A549 (cell line): Measurements from ENCODE around the gene USP24. TPM values are rescaled to one million over a fixed set of nuclear protein-coding genes. Genes with fewer than 3 reads are reported as not detected.

Source experiments
- ATAC-seq, 2 experiments: fragments of 200-7000 bp in 1 of 2; fragments of >200 bp in 1 of 2; cut with Nextera tagmentation in 1 of 2; cut with Tn5 transposase in 1 of 2; 3 replicates each; pipeline versions ENCODE4 v1.8.0 to v1.9.1; 2018 to 2020; ENCODE audit warnings: mild to moderate bottlenecking in 1 of 2, moderate library complexity in 1 of 2
- CTCF ChIA-PET: fragments of 300-600 bp; sonication (Branson Sonifier 250); formaldehyde crosslinking; extraction: SDS; loops from one replicate; lab custom pipeline; 2021; ENCODE audit warnings: antibody characterized with exemption, inconsistent platforms; lab: Yijun Ruan, JAX
- POLR2A ChIA-PET: fragments of 350-600 bp; formaldehyde crosslinking; extraction: SDS; loops from one replicate; lab custom pipeline; 2021; ENCODE audit warnings: antibody characterized with exemption, inconsistent platforms; lab: Yijun Ruan, JAX
- DNase-seq, 2 experiments: peaks; one replicate each; pipeline versions ENCODE4 v3.0.0 to v3.0.0-alpha.2; 2011 to 2016; ENCODE audit warnings: low read depth in 1 of 2, low spot score in 1 of 2
- FAIRE-seq: peaks from 2 replicates; lab custom pipeline; 2011; peaks lifted over from hg19 to GRCh38; lab: Jason Lieb, UNC
- H3K27ac ChIP-seq, 2 experiments: fragments of >200 bp; sonication (Bioruptor Twin); formaldehyde crosslinking; 3 replicates each; pipeline ENCODE4 v1.5.1; 2016 to 2017
- H3K4me1 ChIP-seq: fragments of >200 bp; sonication (Bioruptor Twin); formaldehyde crosslinking; 3 replicates; pipeline ENCODE4 v1.6.1; 2016
- H3K4me2 ChIP-seq: fragments of >200 bp; sonication (Bioruptor Twin); formaldehyde crosslinking; 3 replicates; pipeline ENCODE4 v1.6.1; 2016
- H3K4me3 ChIP-seq: fragments of >200 bp; sonication (Bioruptor Twin); formaldehyde crosslinking; 3 replicates; pipeline ENCODE4 v1.5.1; 2016
- H3K9me3 ChIP-seq: fragments of >200 bp; sonication (Bioruptor Twin); formaldehyde crosslinking; 3 replicates; pipeline ENCODE4 v1.6.1; 2016
- CBX2 ChIP-seq: fragments of 200-600 bp; sonication (generic); IDR thresholded peaks from 2 replicates; pipeline ENCODE4 v1.6.1; 2016; ENCODE audit warnings: low read depth, mild to moderate bottlenecking, borderline replicate concordance
- CHD4 ChIP-seq: fragments of 200-600 bp; sonication (generic); IDR thresholded peaks from 2 replicates; pipeline ENCODE4 v1.6.1; 2016; ENCODE audit warnings: antibody characterized with exemption, mild to moderate bottlenecking, borderline replicate concordance
- EHF ChIP-seq: fragments of 250-450 bp; sonication (Bioruptor Pico); IDR thresholded peaks from 2 replicates; pipeline ENCODE4 v1.5.0; 2020; ENCODE audit warnings: mild to moderate bottlenecking
- EHMT2 ChIP-seq: fragments of 200-600 bp; sonication (generic); IDR thresholded peaks from 2 replicates; pipeline ENCODE4 v1.6.1; 2016; ENCODE audit warnings: antibody characterized with exemption, low read depth, mild to moderate bottlenecking, moderate library complexity
- EP300 ChIP-seq, 2 experiments: fragments of >200 bp; sonication (Bioruptor Twin); formaldehyde crosslinking; IDR thresholded peaks; 2 replicates in 1 of 2; 3 replicates in 1 of 2; pipeline ENCODE4 v1.6.1; 2016 to 2017
- GATA3 ChIP-seq: IDR thresholded peaks from 2 replicates; pipeline ENCODE4 v1.6.1; 2012; ENCODE audit warnings: borderline replicate concordance
- HDAC2 ChIP-seq: fragments of 200-600 bp; sonication (generic); IDR thresholded peaks from 2 replicates; pipeline ENCODE4 v1.6.1; 2016
- HOXA7 ChIP-seq: fragments of 250-450 bp; sonication (Bioruptor Pico); IDR thresholded peaks from 2 replicates; pipeline ENCODE4 v1.5.0; 2020; ENCODE audit warnings: mild to moderate bottlenecking, moderate library complexity
- HOXB13 ChIP-seq: fragments of 250-450 bp; sonication (Bioruptor Pico); IDR thresholded peaks from 2 replicates; pipeline ENCODE4 v1.5.0; 2020; ENCODE audit warnings: low read depth, mild to moderate bottlenecking, moderate library complexity
- KDM1A ChIP-seq: fragments of 200-600 bp; sonication (generic); IDR thresholded peaks from 2 replicates; pipeline ENCODE4 v1.6.1; 2016; ENCODE audit warnings: low read depth, mild to moderate bottlenecking
- KDM5A ChIP-seq: fragments of 200-600 bp; sonication (generic); IDR thresholded peaks from 2 replicates; pipeline ENCODE4 v1.6.1; 2016; ENCODE audit warnings: antibody characterized with exemption, mild to moderate bottlenecking
- MAZ ChIP-seq: fragments of 150-350 bp; IDR thresholded peaks from 2 replicates; pipeline ENCODE4 v1.6.1; 2014; ENCODE audit warnings: antibody characterized with exemption, low read depth, low read length, borderline replicate concordance
- NPAS2 ChIP-seq: fragments of 250-450 bp; sonication (Bioruptor Pico); IDR thresholded peaks from 2 replicates; pipeline ENCODE4 v1.8.0; 2022; ENCODE audit warnings: mild to moderate bottlenecking, moderate library complexity, borderline replicate concordance
- PHF8 ChIP-seq: fragments of 200-600 bp; sonication (generic); IDR thresholded peaks from 2 replicates; pipeline ENCODE4 v1.6.1; 2016; ENCODE audit warnings: low read depth, mild to moderate bottlenecking, antibody characterized with exemption, moderate library complexity, borderline replicate concordance
- POLR2A ChIP-seq: IDR thresholded peaks from 2 replicates; pipeline ENCODE4 v1.6.1; 2012; ENCODE audit warnings: mild to moderate bottlenecking, low read length
- POLR2AphosphoS2 ChIP-seq: conservative IDR thresholded peaks from 2 replicates; pipeline ENCODE4 v1.6.1; 2012; ENCODE audit warnings: low read length, improper control_type of control experiment, inconsistent platforms
- RAD21 ChIP-seq, 2 experiments: fragments of >200 bp in 1 of 2; sonication (Bioruptor Twin) in 1 of 2; formaldehyde crosslinking in 1 of 2; IDR thresholded peaks in 1 of 2; conservative IDR thresholded peaks in 1 of 2; 2 replicates in 1 of 2; 3 replicates in 1 of 2; pipeline ENCODE4 v1.6.1; 2012 to 2018; ENCODE audit warnings: inconsistent platforms in 1 of 2
- RFX5 ChIP-seq: fragments of 450-650 bp; IDR thresholded peaks from 2 replicates; pipeline ENCODE4 v1.7.1; 2014; ENCODE audit warnings: antibody characterized with exemption, mild to moderate bottlenecking, moderate library complexity
- RNF2 ChIP-seq: fragments of 200-600 bp; sonication (generic); IDR thresholded peaks from 2 replicates; pipeline ENCODE4 v1.6.1; 2016; ENCODE audit warnings: low read depth, mild to moderate bottlenecking, antibody characterized with exemption, moderate library complexity, borderline replicate concordance
- SMC3 ChIP-seq: fragments of >200 bp; sonication (Bioruptor Twin); formaldehyde crosslinking; IDR thresholded peaks from 3 replicates; pipeline ENCODE4 v1.6.1; 2018; ENCODE audit warnings: inconsistent platforms
- SREBF2 ChIP-seq: fragments of 450-650 bp; IDR thresholded peaks from 2 replicates; pipeline ENCODE4 v1.6.1; 2014; ENCODE audit warnings: mild to moderate bottlenecking, moderate library complexity
- ZC3H11A ChIP-seq: fragments of 450-650 bp; IDR thresholded peaks from 2 replicates; pipeline ENCODE4 v1.6.1; 2014; ENCODE audit warnings: antibody characterized with exemption, mild to moderate bottlenecking
- ZNF302 ChIP-seq: fragments of 250-450 bp; sonication (Bioruptor Pico); IDR thresholded peaks from 2 replicates; pipeline ENCODE4 v1.9.0; 2021; ENCODE audit warnings: inconsistent platforms, mild to moderate bottlenecking, moderate library complexity
- ZSCAN20 ChIP-seq: fragments of 250-450 bp; sonication (Bioruptor Pico); IDR thresholded peaks from 2 replicates; pipeline ENCODE4 v1.8.0; 2022; ENCODE audit warnings: mild to moderate bottlenecking, moderate library complexity
- WGBS: methylation state at CpG from one replicate; pipeline ENCODE4 v1.1.6; 2017; ENCODE audit errors: missing lambda C conversion rate; 5-methylcytosine and 5-hydroxymethylcytosine counted together
- polyA plus RNA-seq, 4 experiments: library from polyadenylated mRNA; depleted of rRNA in 3 of 4; stranded (reverse); fragments of >200 nt; fragmentation: RNase III in 1 of 4; extraction: RNeasy Plus Mini Kit Qiagen cat#74134 plus additional on column Dnase treatment in 1 of 4; gene quantifications; 2 replicates in 3 of 4; 3 replicates in 1 of 4; pipeline ENCODE4 v1.2.3, GENCODE V29; 2011 to 2017
- TF ChIP-seq, protein P1 (sequence below): fragments of >200 bp; sonication (Bioruptor Twin); formaldehyde crosslinking; IDR thresholded peaks from 3 replicates; pipeline ENCODE4 v1.6.1; 2016
- TF ChIP-seq, protein P2 (sequence below): IDR thresholded peaks from 2 replicates; pipeline ENCODE4 v1.6.1; 2012
- TF ChIP-seq, protein P3 (sequence below): fragments of 150-350 bp; IDR thresholded peaks from 2 replicates; pipeline ENCODE4 v1.6.1; 2014; ENCODE audit warnings: low read depth, mild to moderate bottlenecking, low read length
- TF ChIP-seq, protein P4 (sequence below): fragments of >200 bp; sonication (Bioruptor Twin); formaldehyde crosslinking; IDR thresholded peaks from 2 replicates; pipeline ENCODE4 v1.6.1; 2016
- TF ChIP-seq, protein P5 (sequence below): IDR thresholded peaks from 2 replicates; pipeline ENCODE4 v1.6.1; 2012; ENCODE audit warnings: low read depth, borderline replicate concordance
- TF ChIP-seq, protein P6 (sequence below): IDR thresholded peaks from 2 replicates; pipeline ENCODE4 v1.6.1; 2012

The USP24 gene
- polyA plus RNA-seq, 2 of the 4 experiments (the other 2 are of a cell fraction), result 14.7 to 21.7 TPM

DNA sequence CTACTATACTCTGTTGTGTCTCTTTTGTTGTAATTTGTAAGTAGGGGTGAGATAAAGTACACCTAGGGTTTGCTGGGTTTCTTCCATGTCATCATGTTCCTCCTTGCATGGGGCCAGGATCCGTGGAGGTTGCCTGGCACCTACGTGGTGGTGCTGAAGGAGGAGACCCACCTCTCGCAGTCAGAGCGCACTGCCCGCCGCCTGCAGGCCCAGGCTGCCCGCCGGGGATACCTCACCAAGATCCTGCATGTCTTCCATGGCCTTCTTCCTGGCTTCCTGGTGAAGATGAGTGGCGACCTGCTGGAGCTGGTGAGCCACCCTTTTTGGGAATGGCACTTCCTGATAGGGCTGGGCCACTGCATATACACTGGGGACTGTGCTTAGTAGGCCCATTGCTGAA, 171.4 kb downstream of the USP24 start:
- ATAC-seq, result no peak
- H3K9me3 ChIP-seq, result no peaks in the 10 kb centered on the region
- TF ChIP-seq GATA3 (no peak), EHF (no peak), MAZ (no peak), ZSCAN20 (no peak), RFX5 (no peak), CBX2 (no peak), HOXA7 (CRISPR knock-in tag) (no peak), SMC3 (no peak), HOXB13 (CRISPR knock-in tag) (no peak), ZC3H11A (no peak), KDM1A (no peak), CHD4 (no peak), POLR2A (no peak), KDM5A (no peak), RNF2 (no peak), SREBF2 (no peak), EP300 (IDR thresholded peaks at IDR 0.05) (no peak)
- TF ChIP-seq, protein P1, sequence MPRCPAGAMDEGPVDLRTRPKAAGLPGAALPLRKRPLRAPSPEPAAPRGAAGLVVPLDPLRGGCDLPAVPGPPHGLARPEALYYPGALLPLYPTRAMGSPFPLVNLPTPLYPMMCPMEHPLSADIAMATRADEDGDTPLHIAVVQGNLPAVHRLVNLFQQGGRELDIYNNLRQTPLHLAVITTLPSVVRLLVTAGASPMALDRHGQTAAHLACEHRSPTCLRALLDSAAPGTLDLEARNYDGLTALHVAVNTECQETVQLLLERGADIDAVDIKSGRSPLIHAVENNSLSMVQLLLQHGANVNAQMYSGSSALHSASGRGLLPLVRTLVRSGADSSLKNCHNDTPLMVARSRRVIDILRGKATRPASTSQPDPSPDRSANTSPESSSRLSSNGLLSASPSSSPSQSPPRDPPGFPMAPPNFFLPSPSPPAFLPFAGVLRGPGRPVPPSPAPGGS, result no peak
- TF ChIP-seq, protein P2, sequence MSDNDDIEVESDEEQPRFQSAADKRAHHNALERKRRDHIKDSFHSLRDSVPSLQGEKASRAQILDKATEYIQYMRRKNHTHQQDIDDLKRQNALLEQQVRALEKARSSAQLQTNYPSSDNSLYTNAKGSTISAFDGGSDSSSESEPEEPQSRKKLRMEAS, result no peak
- TF ChIP-seq, protein P3, sequence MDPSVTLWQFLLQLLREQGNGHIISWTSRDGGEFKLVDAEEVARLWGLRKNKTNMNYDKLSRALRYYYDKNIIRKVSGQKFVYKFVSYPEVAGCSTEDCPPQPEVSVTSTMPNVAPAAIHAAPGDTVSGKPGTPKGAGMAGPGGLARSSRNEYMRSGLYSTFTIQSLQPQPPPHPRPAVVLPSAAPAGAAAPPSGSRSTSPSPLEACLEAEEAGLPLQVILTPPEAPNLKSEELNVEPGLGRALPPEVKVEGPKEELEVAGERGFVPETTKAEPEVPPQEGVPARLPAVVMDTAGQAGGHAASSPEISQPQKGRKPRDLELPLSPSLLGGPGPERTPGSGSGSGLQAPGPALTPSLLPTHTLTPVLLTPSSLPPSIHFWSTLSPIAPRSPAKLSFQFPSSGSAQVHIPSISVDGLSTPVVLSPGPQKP, result no peak
- TF ChIP-seq, all 56 proteins: peak for 0
- no peak overlapping the region for H3K4me3 ChIP-seq
- CTCF ChIA-PET, result interaction anchor here (1.2 kb wide), 2 partner anchors 22 to 48 kb away, joined by 3 to 5 read pairs; no protein-coding TSS in a partner anchor
- H3K4me1 ChIP-seq, result peaks cover 11% of the 10 kb centered on the region
- H3K27ac ChIP-seq, result no peak overlapping the region
- FAIRE-seq (no peak), DNase-seq (no peak)
- 95% methylated on average over 7 of the region's 9 CpGs for WGBS
- POLR2A ChIA-PET, result no interaction called here
- H3K4me2 ChIP-seq, result no peak overlapping the region

DNA sequence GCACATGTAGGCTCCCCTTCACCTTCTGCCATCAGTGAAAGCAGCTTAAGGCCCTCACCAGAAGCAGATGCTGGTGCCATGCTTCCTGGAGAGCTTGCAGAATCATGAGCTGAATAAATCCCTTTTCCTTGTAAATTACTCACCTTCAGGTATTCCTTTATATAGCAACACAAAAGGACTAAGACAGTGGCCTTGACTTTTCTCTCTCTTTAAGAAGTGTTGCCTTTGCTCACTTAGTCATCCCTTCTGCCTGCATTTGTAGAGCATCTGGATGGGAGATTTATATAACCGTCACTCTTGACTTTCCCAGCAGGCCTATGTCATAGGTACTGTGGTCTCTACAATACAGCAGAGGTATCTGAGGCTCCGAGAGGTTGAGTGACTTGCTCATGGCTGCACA, 172.2 kb downstream of the USP24 start:
- no peak for ATAC-seq
- no peak for FAIRE-seq
- POLR2A ChIA-PET, result no interaction called here
- TF ChIP-seq, protein P4, sequence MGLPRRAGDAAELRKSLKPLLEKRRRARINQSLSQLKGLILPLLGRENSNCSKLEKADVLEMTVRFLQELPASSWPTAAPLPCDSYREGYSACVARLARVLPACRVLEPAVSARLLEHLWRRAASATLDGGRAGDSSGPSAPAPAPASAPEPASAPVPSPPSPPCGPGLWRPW, result no peak
- no peak for TF ChIP-seq HDAC2
- TF ChIP-seq NPAS2 (CRISPR knock-in tag), result no peak
- TF ChIP-seq PHF8, result no peak
- TF ChIP-seq RAD21 (conservative IDR thresholded peaks at IDR 0.05 in 1 of 2, IDR thresholded peaks at IDR 0.05 in 1 of 2), result no peak
- TF ChIP-seq, protein P5, sequence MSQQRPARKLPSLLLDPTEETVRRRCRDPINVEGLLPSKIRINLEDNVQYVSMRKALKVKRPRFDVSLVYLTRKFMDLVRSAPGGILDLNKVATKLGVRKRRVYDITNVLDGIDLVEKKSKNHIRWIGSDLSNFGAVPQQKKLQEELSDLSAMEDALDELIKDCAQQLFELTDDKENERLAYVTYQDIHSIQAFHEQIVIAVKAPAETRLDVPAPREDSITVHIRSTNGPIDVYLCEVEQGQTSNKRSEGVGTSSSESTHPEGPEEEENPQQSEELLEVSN, result no peak
- TF ChIP-seq, protein P3, result no peak
- no peak for TF ChIP-seq EHF
- no peak for TF ChIP-seq ZNF302 (CRISPR knock-in tag)
- TF ChIP-seq EHMT2, result no peak
- TF ChIP-seq, protein P1, result no peak
- TF ChIP-seq, protein P6, sequence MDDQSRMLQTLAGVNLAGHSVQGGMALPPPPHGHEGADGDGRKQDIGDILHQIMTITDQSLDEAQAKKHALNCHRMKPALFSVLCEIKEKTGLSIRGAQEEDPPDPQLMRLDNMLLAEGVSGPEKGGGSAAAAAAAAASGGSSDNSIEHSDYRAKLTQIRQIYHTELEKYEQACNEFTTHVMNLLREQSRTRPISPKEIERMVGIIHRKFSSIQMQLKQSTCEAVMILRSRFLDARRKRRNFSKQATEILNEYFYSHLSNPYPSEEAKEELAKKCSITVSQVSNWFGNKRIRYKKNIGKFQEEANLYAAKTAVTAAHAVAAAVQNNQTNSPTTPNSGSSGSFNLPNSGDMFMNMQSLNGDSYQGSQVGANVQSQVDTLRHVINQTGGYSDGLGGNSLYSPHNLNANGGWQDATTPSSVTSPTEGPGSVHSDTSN, result no peak
- TF ChIP-seq POLR2AphosphoS2, result no peak
- Histone ChIP-seq H3K4me1 (peaks cover 15% of the 10 kb centered on the region), H3K27ac (no peak overlapping the region), H3K9me3 (no peaks in the 10 kb centered on the region), H3K4me3 (no peak overlapping the region), H3K4me2 (no peak overlapping the region)
- CTCF ChIA-PET, result interaction anchor here (1.2 kb wide), 1 partner anchor 47 kb away, joined by 3 read pairs; no protein-coding TSS in a partner anchor
- 77% methylated on average over 2 of the region's 2 CpGs for WGBS
- DNase-seq, result no peak
